HEK293 (cell line): ENCODE results near the gene THY1.

Experiments
- REST ChIP-seq: fragments of 450-650 bp; formaldehyde crosslinking; IDR thresholded peaks from 2 replicates; pipeline ENCODE4 v1.5.1; 2016; ENCODE audit warnings: missing biosample characterization, missing genetic modification characterization
- YY1 ChIP-seq: fragments of 450-650 bp; formaldehyde crosslinking; IDR thresholded peaks from 2 replicates; pipeline ENCODE4 v1.5.1; 2018; ENCODE audit warnings: missing biosample characterization, missing genetic modification characterization
- ZNF138 ChIP-seq: fragments of 450-650 bp; formaldehyde crosslinking; IDR thresholded peaks from 2 replicates; pipeline ENCODE4 v1.5.1; 2016; ENCODE audit warnings: missing biosample characterization, missing genetic modification characterization, borderline replicate concordance
- ZNF426 ChIP-seq: fragments of 450-650 bp; formaldehyde crosslinking; IDR thresholded peaks from 2 replicates; pipeline ENCODE4 v1.5.1; 2017; ENCODE audit warnings: missing biosample characterization, missing genetic modification characterization, mild to moderate bottlenecking, inconsistent platforms, moderate library complexity
- ZNF530 ChIP-seq: fragments of 450-650 bp; formaldehyde crosslinking; IDR thresholded peaks from 2 replicates; pipeline ENCODE4 v1.5.1; 2016; ENCODE audit warnings: low read depth, missing biosample characterization, missing genetic modification characterization
- ZNF785 ChIP-seq: fragments of 450-650 bp; formaldehyde crosslinking; IDR thresholded peaks from 2 replicates; pipeline ENCODE4 v1.5.1; 2016; ENCODE audit warnings: missing biosample characterization, missing genetic modification characterization

DNA sequence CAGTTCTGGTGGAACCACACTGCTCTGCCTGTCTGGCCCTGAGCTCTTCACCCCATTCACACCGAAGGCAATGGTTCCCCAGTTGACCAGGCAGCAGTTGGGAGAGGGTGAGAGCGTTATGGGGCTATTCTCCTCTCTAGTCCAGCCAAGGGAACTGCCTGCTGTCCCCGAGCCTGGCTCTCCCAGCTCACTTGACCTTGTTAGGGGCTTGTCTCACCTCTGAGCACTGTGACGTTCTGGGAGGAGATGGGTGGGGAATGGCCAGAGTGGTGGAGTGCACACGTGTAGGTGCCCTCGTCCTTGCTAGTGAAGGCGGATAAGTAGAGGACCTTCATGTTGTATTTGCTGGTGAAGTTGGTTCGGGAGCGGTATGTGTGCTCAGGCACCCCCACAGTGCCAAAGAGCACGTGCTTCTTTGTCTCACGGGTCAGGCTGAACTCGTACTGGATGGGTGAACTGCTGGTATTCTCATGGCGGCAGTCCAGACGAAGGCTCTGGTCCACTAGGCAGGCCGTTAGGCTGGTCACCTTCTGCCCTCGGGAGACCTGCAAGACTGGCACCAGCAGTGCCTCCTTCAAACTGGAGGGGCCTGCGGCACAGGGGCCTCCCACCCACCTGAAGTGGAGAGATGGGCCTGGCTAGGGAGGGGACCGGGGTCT lies 3.0 kb downstream of the THY1 start:
- TF ChIP-seq ZNF530 (tag by site-specific recombination) (no peak), YY1 (tag by site-specific recombination) (no peak), ZNF426 (tag by site-specific recombination) (no peak), REST (tag by site-specific recombination) (no peak), ZNF785 (tag by site-specific recombination) (no peak), ZNF138 (tag by site-specific recombination) (no peak)
